ENCODE measurements around the gene PAPOLA. TPM values are rescaled to one million over a fixed set of nuclear protein-coding genes. Genes with fewer than 3 reads are reported as not detected.

Gene PAPOLA
- total RNA-seq, 4 donors from 2014 or later: 171 to 234 (median 174) TPM

- H3K4me3 ChIP-seq (replicated peaks in 1 of 3): no peak overlapping the region
- 30 to 39% methylated on average over 6 of the region's 6 CpGs for WGBS, 2 donors
- peaks cover 11 to 15% of the 10 kb centered on the region in 2 donors for H3K4me1 ChIP-seq
- TF ChIP-seq CTCF (IDR thresholded peaks at IDR 0.05) (no peak), POLR2A (IDR thresholded peaks at IDR 0.05) (no peak)
- H3K27me3 ChIP-seq: no peaks in the 10 kb centered on the region
- H3K9me3 ChIP-seq: no peaks in the 10 kb centered on the region
- DNase-seq: peak; percentile 42 to 64
- no peaks in the 10 kb centered on the region for H3K36me3 ChIP-seq
- intact Hi-C loops (cut with DNase I): no loop called here
- H3K27ac ChIP-seq: no peak overlapping the region
Measured at GRCh38 chr14:96574633-96575632, 72.8 kb downstream of the PAPOLA start.

DNA sequence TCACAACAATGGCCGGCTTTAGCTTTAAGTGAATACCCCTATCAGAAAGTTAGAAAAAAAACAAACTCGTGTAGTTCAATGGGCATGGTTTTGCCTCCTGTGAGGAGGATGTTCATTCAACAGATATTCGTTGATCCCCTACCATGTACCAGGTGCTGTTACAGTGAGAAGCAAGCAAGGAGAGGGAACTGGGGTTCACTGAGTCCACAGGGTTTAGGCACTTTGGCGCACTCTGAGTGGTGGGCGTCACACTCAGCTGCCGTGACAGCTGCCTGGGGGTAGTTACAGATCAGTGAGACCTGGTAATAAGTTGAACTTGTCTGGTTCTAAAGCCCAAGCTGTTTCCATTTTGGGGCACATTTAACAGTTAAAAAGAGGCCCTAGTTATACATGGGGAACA, 74.2 kb downstream of the PAPOLA start:
- TF ChIP-seq POLR2A (IDR thresholded peaks at IDR 0.05) (no peak), CTCF (IDR thresholded peaks at IDR 0.05) (no peak)
- Histone ChIP-seq H3K9me3 (no peaks in the 10 kb centered on the region), H3K4me1 (peaks cover 11 to 15% of the 10 kb centered on the region in 2 donors), H3K36me3 (no peaks in the 10 kb centered on the region), H3K27ac (no peak overlapping the region), H3K4me3 (replicated peaks in 1 of 3) (no peak overlapping the region), H3K27me3 (no peaks in the 10 kb centered on the region)
- intact Hi-C loops (cut with DNase I): no loop called here
- 72% methylated on average over 6 of the region's 6 CpGs for WGBS, 2 donors
- no peak for DNase-seq

GRCh38 chr14:96576937-96577336, 74.8 kb downstream of the PAPOLA start:
- no peak for DNase-seq
- Histone ChIP-seq H3K36me3 (no peaks in the 10 kb centered on the region), H3K27me3 (no peaks in the 10 kb centered on the region), H3K27ac (no peak overlapping the region), H3K9me3 (no peaks in the 10 kb centered on the region), H3K4me1 (peaks cover 11 to 15% of the 10 kb centered on the region in 2 donors), H3K4me3 (replicated peaks in 1 of 3) (no peak overlapping the region)
- no peak for TF ChIP-seq CTCF (IDR thresholded peaks at IDR 0.05)
- no peak for TF ChIP-seq POLR2A (IDR thresholded peaks at IDR 0.05)
- intact Hi-C loops (cut with DNase I): no loop called here
- WGBS, 2 donors: 44 to 53% methylated on average over 3 of the region's 3 CpGs

GRCh38 chr14:96578619-96579018, 76.4 kb downstream of the PAPOLA start:
- Histone ChIP-seq H3K9me3 (no peaks in the 10 kb centered on the region), H3K27ac (no peak overlapping the region), H3K36me3 (no peaks in the 10 kb centered on the region), H3K4me1 (peaks cover 11 to 15% of the 10 kb centered on the region in 2 donors), H3K4me3 (replicated peaks in 1 of 3) (no peak overlapping the region), H3K27me3 (no peaks in the 10 kb centered on the region)
- peak; percentile 22 to 28 for DNase-seq
- intact Hi-C loops (cut with DNase I): no loop called here
- TF ChIP-seq POLR2A (IDR thresholded peaks at IDR 0.05): no peak
- no peak for TF ChIP-seq CTCF (IDR thresholded peaks at IDR 0.05)
- WGBS, 2 donors: 56 to 69% methylated on average over 5 to 6 of the region's 6 CpGs

DNA sequence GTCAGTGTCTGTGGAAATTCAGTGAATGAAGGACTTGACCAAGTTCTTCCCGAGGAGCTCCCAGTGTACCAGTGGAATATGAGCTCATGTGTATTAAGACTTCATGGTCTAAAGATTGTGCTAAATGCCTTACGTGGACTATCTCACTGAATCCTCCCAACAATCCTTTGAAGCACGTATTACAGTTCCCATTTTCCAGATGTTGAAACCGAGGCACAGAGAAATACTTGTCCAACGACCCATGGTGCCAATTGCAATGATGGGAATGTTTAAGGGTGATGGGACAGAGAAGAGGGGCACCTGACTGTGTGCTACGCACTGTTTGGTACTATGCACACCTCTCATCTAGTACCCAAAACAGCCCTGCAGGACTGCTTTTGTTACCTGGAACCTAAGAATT, 77.2 kb downstream of the PAPOLA start:
- TF ChIP-seq POLR2A (IDR thresholded peaks at IDR 0.05) (no peak), CTCF (IDR thresholded peaks at IDR 0.05) (no peak)
- WGBS, 2 donors: 89 to 92% methylated on average over 6 of the region's 6 CpGs
- no peak overlapping the region for H3K4me3 ChIP-seq (replicated peaks in 1 of 3)
- DNase-seq: no peak
- intact Hi-C loops (cut with DNase I): no loop called here
- H3K9me3 ChIP-seq: no peaks in the 10 kb centered on the region
- no peak overlapping the region for H3K27ac ChIP-seq
- peaks cover 6 to 11% of the 10 kb centered on the region in 2 donors for H3K4me1 ChIP-seq
- H3K36me3 ChIP-seq: no peaks in the 10 kb centered on the region
- no peaks in the 10 kb centered on the region for H3K27me3 ChIP-seq

Measured in thyroid gland (tissue), 4 donors.